Stimulated activated CD8-positive, alpha-beta memory T cell treated with anti-CD3 and anti-CD28 coated beads, Interleukin-2, amount 100 ng/mL, for 48 hours (primary cell): ENCODE data around the gene RAD51D.
A peak's percentile ranks its signal among the peaks of the same experiment; 100 is the strongest.
"Not testable (repeated sequence)": the region's sequence is repeated elsewhere in the genome, so short reads cannot be mapped to it uniquely, and the experiment has no call there.

Source experiments
- DNase-seq, 2 donors: peaks; one replicate each; pipeline ENCODE4 v3.0.0-alpha.2; 2020; ENCODE audit warnings: low read depth in 2 of 2

RAD51D gene

DNA sequence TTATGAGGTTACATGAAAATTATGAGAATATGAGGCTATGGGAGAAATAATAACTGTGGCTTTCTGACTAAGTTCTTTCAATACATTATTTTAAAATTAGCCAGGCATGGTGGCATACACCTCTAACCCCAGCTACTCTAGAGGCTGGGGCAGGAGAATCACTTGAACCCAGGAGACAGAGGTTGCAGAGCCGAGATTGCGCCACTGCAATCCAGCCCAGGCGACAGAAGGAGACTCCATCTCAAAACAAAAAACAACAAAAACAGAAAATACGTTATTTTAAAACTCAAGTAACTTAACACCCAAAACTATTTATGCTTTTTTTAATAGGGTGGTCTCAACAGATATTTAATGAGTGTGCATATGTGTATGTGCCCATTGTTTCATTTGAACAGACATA, 53.8 kb downstream of the RAD51D start:
- DNase-seq = no peak

DNA sequence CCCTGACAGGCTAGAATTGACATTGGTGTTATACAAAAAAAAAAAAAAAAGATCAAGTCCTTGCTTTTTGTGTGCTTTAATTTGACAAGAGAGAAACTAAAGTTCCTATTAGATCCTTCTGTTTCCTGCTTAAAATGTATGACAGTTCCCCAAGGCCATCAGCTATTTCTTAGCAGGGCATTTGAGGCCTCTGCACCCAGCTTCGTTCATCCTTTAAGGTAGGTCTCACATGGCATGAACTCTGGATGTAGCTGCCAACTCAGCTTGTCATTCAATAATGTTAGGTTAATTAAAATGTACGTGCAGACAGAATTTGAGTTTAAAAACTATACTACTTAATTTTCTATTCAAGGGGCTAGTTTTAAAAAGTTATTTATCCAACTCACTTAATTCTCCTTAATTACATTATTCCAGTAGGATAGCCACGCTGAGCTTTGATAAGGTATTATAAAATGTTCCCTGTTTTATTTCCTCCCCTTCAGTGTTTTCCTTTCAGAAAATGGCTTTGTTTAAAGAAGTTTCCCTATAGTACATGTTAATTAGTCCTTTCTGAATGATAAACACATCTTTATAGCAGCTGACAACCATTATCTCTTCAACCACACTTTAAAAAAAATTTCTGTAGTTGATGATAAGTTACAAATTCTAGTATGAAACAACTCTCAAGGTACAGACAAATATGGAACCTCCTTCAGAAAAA, 55.0 kb downstream of the RAD51D start:
- no peak for DNase-seq

GRCh38 chr17:35063514-35064223, 56.0 kb downstream of the RAD51D start, which contains the start of gene RFFL:
Gene RFFL, minus strand, starts transcription at chr17:35063707. Its CDS starts 37,154 bp downstream, at chr17:35026553.
- peak; percentile 70 to 80 for DNase-seq

DNA sequence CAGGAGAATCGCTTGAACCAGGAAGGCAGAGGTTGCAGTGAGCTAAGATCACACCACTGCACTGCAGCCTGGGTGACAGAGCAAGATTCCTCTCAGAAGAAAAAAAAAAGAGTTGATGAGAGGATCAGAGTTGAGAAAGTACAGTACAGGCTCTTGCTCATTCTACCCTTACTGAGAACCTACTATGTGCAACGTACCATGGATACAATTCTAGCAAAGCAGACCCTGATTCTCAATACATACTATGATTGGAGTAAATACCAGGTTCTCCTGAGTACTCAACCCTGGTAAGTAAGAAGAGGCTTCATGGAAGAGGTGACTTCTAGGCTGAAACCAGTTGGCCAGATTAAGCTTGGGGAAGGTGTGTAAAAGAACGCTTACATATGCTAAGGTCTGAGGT, 57.4 kb downstream of the RAD51D start:
- no peak for DNase-seq

DNA sequence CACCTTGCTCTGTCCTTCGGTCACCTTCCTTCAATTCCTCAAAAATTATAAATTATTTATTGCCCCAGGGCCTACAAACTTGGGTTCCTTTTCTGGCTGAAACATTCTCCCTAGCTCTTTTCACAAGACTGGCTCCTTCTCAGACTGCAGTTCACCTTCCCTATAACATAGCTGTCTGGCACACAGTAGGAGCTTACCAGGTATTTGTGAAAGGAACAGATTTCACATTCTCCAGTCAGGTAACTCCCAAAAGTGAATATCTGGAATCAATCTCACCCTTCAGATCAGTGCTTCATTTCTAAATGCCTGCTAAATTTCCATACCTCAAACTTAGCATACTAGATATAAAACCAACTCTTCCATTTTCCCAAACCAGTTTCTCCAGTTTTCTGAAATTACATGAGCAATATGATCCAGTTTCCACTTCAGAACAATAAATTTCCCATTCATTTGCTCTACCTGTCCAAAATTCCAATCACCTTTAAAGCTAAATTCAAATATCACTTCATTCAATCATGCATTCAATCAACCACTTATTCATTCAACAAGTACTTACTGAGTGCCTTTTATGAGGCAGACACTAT, 62.2 kb downstream of the RAD51D start:
- DNase-seq = no peak

DNA sequence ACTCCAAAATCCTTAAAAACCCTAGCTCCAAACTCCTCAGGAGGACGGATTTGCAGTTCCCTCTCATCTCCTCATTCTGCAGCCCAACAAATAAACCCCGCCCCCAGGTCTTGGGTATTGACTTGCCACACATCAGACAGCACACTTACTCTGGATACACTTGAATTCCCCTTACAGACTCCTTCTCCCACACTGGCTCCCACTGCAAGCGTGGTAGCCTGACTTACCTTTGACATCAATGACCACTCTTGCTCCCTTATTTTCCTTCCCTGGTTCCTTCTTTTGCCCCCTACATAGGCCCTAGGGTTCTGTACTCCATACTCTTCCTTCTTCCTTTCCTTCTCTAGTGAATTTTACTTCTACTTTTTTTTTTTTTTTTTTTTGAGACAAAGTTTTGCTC, 63.6 kb downstream of the RAD51D start:
- DNase-seq = no peak

DNA sequence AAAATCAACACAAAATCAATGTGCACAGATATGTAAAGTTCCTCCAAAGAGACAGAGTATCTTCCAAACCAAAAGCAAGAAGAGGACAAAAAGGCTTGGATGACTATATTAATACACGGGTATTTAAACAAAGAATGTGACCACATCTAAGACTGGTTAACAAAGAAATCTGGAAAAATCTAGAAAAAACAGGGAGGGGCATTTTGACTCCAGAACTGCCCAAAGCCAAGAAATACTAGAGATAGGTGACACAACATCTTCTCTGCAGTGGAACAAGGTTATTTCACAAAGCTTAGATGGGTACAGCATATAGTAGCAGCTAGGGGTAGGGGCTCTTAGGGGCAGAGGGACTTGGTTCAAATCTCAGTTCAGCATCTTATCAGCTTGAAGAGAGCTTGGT, 66.5 kb downstream of the RAD51D start:
- no peak for DNase-seq

GRCh38 chr17:35052780-35053179, 66.9 kb downstream of the RAD51D start:
- no peak for DNase-seq

GRCh38 chr17:35052241-35052610, 67.4 kb downstream of the RAD51D start:
- DNase-seq = no peak

DNA sequence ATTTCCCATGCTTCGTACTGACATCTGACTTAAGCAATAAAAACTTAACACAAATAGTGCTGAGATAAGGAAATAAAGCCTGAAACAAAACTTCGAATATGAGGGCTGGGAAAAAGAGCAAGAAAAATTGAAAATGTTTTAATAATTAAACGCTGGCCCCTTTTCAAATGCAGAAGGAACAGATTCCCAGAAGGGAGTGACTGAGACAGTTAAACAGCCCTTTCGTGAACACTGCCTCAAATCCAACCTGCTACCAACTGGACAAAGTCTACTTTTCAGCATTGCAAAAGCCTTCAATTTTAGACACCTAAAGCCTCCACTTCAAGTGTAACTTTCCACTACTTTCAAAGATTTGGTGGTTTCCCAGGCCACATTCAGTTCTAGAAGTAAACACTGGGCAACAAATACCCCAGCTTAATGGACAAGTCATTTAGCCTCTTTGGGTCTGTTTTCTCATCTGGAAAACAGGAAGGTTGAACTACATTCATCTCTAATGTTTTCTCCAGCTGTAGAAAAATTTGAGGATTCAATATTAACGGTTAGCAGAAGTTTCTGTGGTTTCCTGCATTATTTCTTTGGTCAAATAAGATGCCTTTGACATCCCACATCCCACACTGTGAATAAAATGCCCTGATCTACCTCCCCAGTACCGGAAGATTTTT, 68.0 kb downstream of the RAD51D start:
- no peak for DNase-seq

GRCh38 chr17:35051183-35051578, 68.5 kb downstream of the RAD51D start:
- no peak for DNase-seq

- DNase-seq = no peak
Observed at GRCh38 chr17:35050170-35050569, 69.5 kb downstream of the RAD51D start.

DNA sequence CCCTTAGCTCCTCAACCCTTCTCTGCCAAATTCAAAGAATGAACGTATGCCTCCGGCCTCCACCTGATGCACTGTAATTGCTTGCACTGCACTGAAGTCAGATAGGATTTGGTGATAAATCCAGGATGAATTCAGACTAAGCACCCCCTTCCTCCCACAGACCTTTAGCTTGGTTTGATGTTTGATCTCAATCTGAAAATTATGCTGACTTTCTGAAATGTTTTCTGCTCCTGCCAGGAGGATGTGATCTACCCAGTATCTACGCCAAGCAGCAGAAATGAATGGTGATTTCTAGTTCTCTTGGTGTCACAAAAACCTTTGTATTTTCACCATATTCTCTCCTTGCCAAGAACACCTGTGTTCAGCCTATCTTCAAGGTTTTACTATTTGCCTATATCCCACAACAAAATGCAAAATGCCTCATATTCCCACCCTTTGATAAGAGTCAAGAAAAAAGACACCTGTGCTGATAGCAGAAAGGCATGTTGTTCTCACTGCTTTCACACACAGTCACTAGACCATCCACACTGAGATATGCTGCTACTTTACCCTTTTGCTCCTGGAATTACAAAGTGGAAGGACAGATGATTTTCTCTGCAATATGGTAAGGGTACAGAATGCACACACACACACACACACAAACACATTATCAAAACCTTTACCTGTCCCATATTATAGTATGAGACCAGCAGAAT, 70.8 kb downstream of the RAD51D start:
- DNase-seq = no peak

GRCh38 chr17:35046740-35047283, 72.8 kb downstream of the RAD51D start:
- DNase-seq = peak; percentile 13 to 23

DNA sequence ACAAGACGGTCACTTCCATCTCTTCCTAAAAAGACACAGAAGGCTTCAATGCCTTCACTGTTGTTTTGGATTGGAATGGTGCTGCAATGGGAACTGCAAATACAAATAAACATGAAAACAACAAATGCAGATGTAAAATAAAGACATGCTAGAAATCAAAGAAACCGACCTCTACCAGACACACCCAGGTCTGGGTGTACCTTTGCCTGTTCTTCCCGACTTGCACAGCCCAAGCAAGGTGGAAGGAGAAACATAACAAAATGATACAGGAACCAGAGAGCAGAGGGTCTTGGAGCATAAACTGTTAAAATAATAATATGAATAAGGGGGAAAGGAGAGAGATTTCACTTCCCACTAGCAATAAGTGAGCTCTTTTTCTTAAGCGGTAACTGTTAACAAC, 73.4 kb downstream of the RAD51D start:
- no peak for DNase-seq

DNA sequence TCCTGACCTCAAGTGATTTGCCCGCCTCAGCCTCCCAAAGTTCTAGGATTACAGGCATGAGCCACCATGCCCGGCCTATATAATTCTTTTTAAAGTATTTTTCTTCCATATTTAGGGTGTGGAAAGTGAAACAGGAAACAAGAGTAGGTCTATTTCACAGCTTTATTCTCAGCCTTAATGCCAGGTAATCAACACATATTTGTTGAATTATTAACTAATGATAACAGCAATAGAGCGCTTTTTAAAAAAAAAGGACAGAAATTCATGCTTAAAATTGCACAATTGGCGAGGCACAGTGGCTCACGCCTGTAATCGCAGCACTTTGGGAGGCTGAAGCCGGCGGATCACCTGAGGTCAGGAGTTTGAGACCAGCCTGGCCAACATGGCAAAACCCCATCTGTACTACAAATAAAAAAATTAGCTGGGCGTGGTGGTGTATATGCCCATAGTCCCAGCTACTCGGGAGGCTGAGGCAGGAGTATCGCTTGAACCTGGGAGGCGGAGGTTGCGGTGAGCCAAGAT, 74.1 kb downstream of the RAD51D start:
- not testable (repeated sequence) for DNase-seq

GRCh38 chr17:35044181-35044580, 75.5 kb downstream of the RAD51D start:
- no peak for DNase-seq
